T-helper 2 cell (primary cell): ENCODE measurements around the gene IFT22.
"Not testable (repeated sequence)": the region's sequence is repeated elsewhere in the genome, so short reads cannot be mapped to it uniquely, and the experiment has no call there.

Experiments
- DNase-seq, 5 experiments: peaks; one replicate each; pipeline versions ENCODE4 v3.0.0 to v3.0.0-alpha.2; 2012 to 2022

IFT22 gene

GRCh38 chr7:101308245-101309085, 13.1 kb downstream of the IFT22 start:
- peak in 2 of 5 experiments; percentile 24 to 32 for DNase-seq

- no peak for DNase-seq
Measured at GRCh38 chr7:101306307-101306706, 15.3 kb downstream of the IFT22 start.

- no peak for DNase-seq
Measured at GRCh38 chr7:101303102-101303701, 18.4 kb downstream of the IFT22 start.

- DNase-seq = no peak
Measured at GRCh38 chr7:101302641-101303101, 18.9 kb downstream of the IFT22 start.

- no peak for DNase-seq
Measured at GRCh38 chr7:101300465-101301376, 20.9 kb downstream of the IFT22 start.

GRCh38 chr7:101299511-101300464, 21.8 kb downstream of the IFT22 start:
- no peak for DNase-seq

- DNase-seq = no peak
Measured at GRCh38 chr7:101294832-101295121, 26.8 kb downstream of the IFT22 start.

GRCh38 chr7:101294039-101294831, 27.4 kb downstream of the IFT22 start:
- no peak for DNase-seq

- not testable (repeated sequence) for DNase-seq
Measured at GRCh38 chr7:101293069-101294021, 28.3 kb downstream of the IFT22 start.

GRCh38 chr7:101292566-101292965, 29.0 kb downstream of the IFT22 start:
- not testable (repeated sequence) for DNase-seq

- peak in 4 of 5 experiments; percentile 33 to 48 (median 46) for DNase-seq
Measured at GRCh38 chr7:101290186-101291037, 31.2 kb downstream of the IFT22 start.

- not testable (repeated sequence) for DNase-seq
Measured at GRCh38 chr7:101289687-101290086, 31.9 kb downstream of the IFT22 start.

GRCh38 chr7:101288439-101288838, 33.2 kb downstream of the IFT22 start:
- DNase-seq = no peak

- DNase-seq = no peak
Measured at GRCh38 chr7:101287032-101287431, 34.6 kb downstream of the IFT22 start.

- DNase-seq = not testable (repeated sequence)
Measured at GRCh38 chr7:101285880-101286279, 35.7 kb downstream of the IFT22 start.

GRCh38 chr7:101285171-101285570, 36.4 kb downstream of the IFT22 start:
- DNase-seq = no peak

- DNase-seq = not testable (repeated sequence)
Measured at GRCh38 chr7:101280912-101281311, 40.7 kb downstream of the IFT22 start.

- no peak for DNase-seq
Measured at GRCh38 chr7:101278461-101279292, 42.9 kb downstream of the IFT22 start.
